AG09309 (cell line): ENCODE data around the gene RND1.
A peak's percentile ranks its signal among the peaks of the same experiment; 100 is the strongest.
"Not testable (repeated sequence)": the region's sequence is repeated elsewhere in the genome, so short reads cannot be mapped to it uniquely, and the experiment has no call there.

Experiments used
- DNase-seq: peaks from one replicate; pipeline ENCODE4 v3.0.0-alpha.2; 2010; ENCODE audit warnings: low read depth
- H3K4me3 ChIP-seq: 2 replicates; pipeline ENCODE4 v1.5.1; 2011; ENCODE audit warnings: mild to moderate bottlenecking, low read depth, low read length, moderate library complexity; ENCODE audit not compliant: control insufficient read depth
- TF ChIP-seq, protein P1 (sequence below): IDR thresholded peaks from 2 replicates; pipeline ENCODE4 v1.5.1; 2011; ENCODE audit warnings: mild to moderate bottlenecking, low read depth, low read length, inconsistent platforms; ENCODE audit not compliant: insufficient read depth, control insufficient read depth; ENCODE audit errors: missing control alignments

RND1 gene

DNA sequence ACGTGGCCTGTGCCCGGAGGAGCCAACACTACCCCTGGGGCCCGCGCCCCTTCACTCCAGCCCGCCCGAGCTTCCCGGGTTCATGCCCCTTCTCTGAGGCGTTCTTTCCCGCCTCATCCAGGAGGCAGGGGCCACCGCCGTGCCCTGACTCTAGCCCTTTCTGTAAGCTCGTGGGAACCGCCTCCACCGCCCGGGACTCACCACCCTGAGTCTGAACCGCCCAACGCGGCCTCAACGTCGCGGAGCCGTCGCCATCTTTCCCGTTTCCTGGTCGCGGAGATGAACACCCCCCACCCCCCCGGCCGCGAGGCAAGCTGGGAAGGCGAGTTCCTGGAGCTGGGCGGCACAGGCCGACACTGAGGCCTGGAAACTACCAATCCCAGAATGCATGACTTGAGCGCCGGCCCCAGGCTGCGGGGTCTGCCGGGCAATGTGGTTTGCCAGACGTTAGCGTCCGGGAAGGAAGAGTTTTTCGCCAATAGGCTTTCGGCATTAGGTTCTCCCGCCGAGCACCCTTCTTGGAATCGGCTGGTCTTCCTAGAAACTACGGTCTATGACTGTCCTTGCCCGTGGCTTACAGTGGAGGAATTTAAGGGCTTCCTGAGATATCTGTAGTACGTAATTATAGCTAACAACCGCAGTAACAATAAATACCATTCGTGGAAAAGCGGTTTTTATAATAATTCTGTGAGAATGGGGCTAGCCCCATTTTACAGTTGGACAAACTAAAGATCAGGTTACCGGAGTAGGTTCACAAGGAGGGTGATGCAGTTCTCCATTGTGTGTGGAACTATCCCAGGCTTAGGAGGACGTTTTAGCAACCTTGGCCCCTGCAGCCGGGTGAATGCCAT, 13.6 kb downstream of the RND1 start, which contains the start of gene DDX23:
Gene DDX23 (minus strand): TSS at position 281 of the 851 bp plus-strand sequence. CDS start 6,381 bp downstream, outside the sequence.
- peak within 1 kb of the TSS; percentile 71 for H3K4me3 ChIP-seq
- TF ChIP-seq, protein P1, sequence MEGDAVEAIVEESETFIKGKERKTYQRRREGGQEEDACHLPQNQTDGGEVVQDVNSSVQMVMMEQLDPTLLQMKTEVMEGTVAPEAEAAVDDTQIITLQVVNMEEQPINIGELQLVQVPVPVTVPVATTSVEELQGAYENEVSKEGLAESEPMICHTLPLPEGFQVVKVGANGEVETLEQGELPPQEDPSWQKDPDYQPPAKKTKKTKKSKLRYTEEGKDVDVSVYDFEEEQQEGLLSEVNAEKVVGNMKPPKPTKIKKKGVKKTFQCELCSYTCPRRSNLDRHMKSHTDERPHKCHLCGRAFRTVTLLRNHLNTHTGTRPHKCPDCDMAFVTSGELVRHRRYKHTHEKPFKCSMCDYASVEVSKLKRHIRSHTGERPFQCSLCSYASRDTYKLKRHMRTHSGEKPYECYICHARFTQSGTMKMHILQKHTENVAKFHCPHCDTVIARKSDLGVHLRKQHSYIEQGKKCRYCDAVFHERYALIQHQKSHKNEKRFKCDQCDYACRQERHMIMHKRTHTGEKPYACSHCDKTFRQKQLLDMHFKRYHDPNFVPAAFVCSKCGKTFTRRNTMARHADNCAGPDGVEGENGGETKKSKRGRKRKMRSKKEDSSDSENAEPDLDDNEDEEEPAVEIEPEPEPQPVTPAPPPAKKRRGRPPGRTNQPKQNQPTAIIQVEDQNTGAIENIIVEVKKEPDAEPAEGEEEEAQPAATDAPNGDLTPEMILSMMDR, result no peak
- peak; percentile 87 for DNase-seq

DNA sequence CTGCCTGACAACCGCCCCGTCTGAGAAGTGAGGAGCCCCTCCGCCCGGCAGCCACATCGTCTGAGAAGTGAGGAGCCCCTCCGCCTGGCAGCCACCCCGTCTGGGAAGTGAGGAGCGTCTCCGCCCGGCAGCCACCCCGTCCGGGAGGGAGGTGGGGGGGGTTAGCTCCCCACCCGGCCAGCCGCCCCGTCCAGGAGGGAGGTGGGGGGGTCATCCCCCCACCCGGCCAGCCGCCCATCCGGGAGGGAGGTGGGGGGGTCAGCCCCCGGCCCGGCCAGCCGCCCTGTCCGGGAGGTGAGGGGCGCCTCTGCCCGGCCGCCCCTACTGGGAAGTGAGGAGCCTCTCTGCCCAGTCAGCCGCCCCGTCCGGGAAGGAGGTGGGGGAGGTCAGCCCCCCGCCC, 23.6 kb downstream of the RND1 start:
- not testable (repeated sequence) for DNase-seq, H3K4me3 ChIP-seq

DNA sequence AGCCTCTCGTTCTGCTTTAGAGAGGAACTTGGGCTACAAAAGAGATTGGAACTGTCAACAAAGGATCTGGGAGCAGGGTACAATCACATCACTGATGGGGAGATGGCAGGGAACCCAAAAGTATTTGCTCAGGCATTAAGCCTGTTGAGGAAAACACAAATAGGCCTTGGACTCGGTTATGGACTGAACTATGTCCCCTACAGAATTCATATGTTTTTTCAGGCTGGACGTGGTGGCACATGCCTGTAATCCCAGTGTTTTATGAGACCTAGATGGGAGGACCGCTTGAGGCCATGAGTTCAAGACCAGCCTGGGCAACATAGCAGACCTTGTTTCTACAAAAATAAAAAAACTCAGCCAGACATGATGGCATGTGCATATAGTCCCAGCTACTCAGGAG, 27.6 kb downstream of the RND1 start:
- no peak for DNase-seq
- TF ChIP-seq, protein P1, result no peak
- no peak overlapping the region for H3K4me3 ChIP-seq

DNA sequence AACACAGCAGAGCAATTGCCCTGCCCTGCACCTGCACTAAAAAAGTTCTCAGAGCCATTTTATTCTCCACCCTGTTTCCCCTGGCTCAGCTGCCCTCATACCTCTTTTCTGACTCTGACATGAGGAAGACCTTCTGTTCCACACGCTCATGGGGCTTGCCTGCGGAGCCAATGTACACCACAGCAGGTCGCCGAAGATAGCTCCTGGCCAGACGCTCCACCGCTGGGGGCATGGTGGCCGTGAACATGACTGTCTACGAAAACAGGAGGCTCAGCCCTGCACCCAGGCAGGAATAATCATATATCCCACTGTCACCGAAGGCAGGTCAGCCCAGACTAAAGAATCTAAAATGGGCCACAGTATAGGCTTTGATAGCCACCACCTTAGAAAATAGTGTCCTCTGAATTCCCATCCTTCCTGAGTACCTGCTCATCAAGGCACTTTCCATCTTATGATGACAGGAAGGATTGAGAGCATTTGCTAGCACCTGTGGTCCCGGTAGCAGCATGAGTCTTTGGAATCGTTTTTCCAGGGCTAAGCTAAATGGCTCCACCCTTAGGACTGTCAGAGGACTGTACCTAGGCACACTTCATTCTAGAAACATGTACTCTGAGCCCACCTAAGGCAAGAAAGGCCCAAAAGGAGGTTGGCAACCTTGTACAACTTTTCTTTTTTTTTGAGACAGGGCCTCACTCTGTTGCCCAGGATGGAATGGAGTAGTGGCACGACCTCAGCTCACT, 33.2 kb downstream of the RND1 start:
- TF ChIP-seq, protein P1, result no peak
- DNase-seq, result no peak
- no peak overlapping the region for H3K4me3 ChIP-seq

DNA sequence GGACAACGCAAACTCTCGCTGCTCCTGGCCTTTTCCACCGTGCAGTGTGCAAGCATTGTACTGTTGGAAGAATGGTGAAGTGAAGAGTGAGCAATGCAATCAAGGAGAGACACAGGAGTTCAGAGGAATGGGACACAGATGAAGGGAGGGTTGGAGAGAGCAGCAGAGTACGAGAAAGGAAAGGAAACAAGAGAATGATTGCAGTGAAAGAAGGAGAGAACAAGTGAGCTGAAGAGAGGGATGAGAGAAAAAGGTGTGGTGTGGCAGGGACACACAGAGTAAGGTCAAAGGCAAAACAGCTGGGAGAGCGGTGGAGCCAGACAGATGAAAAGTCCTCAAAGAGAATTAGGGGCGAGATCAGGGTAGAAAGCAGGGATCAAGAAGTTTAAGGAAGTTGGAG, 34.4 kb downstream of the RND1 start:
- TF ChIP-seq, protein P1, result no peak
- DNase-seq, result no peak

DNA sequence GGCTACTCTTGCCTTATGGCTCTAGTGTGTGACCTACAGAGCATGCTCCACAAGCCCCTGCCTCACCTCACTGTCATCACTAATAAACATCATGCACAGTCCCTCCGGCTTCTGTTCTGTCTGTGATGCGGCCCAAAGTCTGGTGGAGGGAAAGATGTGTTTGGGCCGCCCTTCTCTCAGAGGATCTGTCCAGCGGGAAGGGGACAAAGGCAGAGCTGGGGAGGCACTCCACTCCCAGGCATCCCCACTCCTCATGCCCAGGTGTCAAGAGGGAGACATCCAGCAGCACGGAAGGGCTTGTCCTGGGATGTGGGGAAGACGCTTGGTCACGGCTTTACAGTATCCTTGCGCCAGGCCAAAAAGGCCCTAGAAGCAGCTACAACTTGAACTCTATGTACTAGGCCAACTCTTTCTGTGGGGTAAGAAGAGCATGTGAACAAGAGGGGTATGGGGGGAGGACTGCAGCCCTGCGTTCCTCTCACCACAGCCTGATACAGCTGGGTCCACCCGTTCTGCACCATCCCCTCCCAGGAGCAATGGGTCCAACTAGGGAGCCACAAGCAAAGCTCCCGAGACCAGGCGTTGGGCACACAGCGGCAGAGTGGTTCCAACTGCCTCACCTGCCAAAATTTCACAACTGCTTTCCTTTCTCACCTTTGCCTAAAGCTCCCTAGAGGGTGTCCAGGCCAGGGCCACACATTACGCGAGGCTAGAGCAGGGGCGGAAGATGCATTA, 36.7 kb downstream of the RND1 start:
- TF ChIP-seq, protein P1, result no peak
- no peak for DNase-seq
- no peak overlapping the region for H3K4me3 ChIP-seq

More for the DNA sequence above, 34.4 kb downstream of the RND1 start:
- H3K4me3 ChIP-seq, result no peak overlapping the region
